Posterior vena cava (tissue), 2 donors: ENCODE data around the gene CAPN5. TPM values are rescaled to one million over a fixed set of nuclear protein-coding genes. Genes with fewer than 3 reads are reported as not detected.

ENCODE experiments used
- DNase-seq: peaks from one replicate; pipeline ENCODE4 v3.0.0-alpha.2; 2020; ENCODE audit warnings: low spot score
- intact Hi-C, 2 donors: fragments of 100-400 bp; cut with DNase I; formaldehyde crosslinking; loops; one replicate each; pipeline versions ENCODE4 v1.14.1 to v1.14.2; 2022 to 2023
- total RNA-seq, 2 donors: library from RNA; stranded (reverse); fragmentation: NEBNext Ultra II Directional; extraction: Animal tissue kit (Norgen Biotek cat#: 25700); gene quantifications; one replicate each; pipeline ENCODE4 v1.2.1, GENCODE V29; 2021
- donor health status: DM: yes; HTN: yes; CAD: no.
- donor health status: DM: yes; HTN: yes; CAD: no.

The CAPN5 gene
- total RNA-seq, 2 donors from 2014 or later = 14.4 to 23.4 TPM

DNA sequence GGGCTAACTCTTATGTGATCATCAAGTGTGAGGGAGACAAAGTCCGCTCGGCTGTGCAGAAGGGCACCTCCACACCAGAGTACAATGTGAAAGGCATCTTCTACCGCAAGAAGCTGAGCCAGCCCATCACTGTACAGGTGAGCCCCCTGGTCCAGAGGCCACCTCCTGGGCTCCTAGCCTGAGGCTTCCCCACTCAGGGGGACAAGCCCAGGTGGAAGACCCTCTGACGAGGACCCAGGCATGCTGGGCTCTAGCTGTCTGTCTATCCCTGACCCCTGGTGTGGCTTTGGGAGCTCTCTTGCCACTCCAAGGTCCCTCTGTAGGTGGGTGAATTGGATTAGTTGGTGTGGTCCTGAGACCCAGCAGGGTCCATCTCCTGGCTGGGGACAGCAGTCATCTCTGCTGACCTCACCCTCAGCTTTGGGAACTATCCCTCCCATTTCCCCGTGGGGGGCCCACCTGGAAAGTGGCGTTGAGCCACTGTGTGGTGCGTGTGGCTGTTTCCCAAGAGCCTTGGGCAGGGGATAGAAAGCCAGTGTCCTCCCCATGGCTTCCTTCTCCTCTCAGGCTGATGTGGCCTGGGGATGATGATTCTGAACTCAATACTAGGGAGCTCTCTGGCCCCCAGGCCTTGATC lies 55.9 kb downstream of the CAPN5 start:
- DNase-seq = no peak
- intact Hi-C loops = loop anchor here (10.0 kb wide), 2 partner anchors 422 to 432 kb away; no protein-coding TSS in a partner anchor

DNA sequence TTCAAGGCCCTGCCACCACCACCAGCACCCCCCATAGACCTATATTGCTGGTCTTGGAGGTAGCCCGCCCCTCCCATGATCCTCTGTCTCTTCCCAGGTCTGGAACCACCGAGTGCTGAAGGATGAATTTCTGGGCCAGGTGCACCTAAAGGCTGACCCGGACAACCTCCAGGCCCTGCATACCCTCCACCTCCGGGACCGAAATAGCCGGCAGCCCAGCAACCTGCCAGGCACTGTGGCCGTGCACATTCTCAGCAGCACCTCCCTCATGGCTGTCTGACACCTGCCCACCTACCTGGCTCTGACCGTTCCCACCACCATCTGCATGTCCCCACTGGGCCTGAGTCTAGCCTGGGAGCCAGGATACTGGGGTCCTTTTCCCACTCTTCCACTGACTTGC lies 56.8 kb downstream of the CAPN5 start:
- DNase-seq = no peak
- intact Hi-C loops = loop anchor here (10.0 kb wide), 2 partner anchors 421 to 431 kb away; no protein-coding TSS in a partner anchor

DNA sequence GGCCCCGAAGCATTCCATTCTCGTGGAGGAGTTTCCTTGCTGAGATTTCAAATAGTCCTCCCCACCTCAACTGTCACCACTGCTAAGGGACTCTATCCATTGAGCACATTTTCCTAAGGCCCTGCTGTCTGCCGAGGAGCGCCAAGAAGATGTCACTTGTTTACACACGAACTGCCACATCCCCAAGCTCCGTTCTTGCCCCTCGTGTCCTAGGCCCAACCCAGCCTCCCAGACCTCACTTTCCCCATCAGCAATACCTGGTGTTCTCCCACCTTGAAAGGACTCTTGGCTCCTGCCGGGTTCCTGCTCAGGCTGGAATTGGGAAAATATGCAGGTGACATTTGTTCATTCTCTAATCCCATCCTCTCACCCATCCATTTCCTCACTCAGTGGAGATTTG lies 57.3 kb downstream of the CAPN5 start:
- intact Hi-C loops = loop anchor here (10.0 kb wide), 2 partner anchors 421 to 431 kb away; no protein-coding TSS in a partner anchor
- DNase-seq = no peak

DNA sequence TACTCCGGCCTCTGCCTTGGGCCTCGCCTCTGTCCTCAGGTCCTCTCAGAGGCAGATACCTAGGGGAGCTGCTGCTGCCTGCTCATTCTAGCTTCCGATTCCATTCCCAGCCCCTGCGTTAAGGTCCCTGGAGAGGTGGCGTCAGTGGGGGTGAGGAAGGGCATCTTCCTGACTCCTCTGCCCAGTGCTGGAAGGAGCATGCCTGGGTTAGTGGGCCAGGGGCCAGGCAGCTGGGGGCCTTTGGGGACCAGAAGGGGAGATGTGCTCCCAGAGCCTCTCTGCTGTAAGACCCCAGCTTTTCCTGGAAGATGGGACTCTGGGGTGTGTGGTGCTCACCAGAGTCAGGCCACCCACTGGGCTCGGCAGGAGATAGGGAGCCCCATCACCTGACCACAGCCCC lies 57.7 kb downstream of the CAPN5 start:
- intact Hi-C loops = loop anchor here (10.0 kb wide), 2 partner anchors 420 to 430 kb away; no protein-coding TSS in a partner anchor
- no peak for DNase-seq

DNA sequence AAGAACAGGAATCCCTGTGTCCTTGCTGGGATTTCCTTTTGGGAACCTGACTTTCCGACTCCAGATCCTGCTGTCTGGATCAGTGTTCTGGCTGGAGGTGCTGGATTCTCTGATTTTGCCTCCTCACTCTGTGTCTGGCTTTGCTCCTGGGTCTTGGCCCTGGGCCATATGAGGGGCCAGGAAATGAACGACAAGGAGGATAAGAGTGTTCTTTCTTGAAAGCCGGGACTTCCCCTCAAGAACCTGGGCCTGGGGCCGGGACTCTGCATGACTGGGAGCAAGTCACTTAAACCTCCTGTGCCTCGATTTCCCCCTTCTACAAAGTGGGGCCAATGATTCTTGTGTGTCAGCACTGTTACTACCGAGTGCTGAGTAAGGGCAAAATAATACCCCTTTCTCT lies 58.4 kb downstream of the CAPN5 start:
- DNase-seq = no peak
- intact Hi-C loops = loop anchor here (5.0 to 10.0 kb wide), 3 partner anchors 62 to 430 kb away; no protein-coding TSS in a partner anchor

DNA sequence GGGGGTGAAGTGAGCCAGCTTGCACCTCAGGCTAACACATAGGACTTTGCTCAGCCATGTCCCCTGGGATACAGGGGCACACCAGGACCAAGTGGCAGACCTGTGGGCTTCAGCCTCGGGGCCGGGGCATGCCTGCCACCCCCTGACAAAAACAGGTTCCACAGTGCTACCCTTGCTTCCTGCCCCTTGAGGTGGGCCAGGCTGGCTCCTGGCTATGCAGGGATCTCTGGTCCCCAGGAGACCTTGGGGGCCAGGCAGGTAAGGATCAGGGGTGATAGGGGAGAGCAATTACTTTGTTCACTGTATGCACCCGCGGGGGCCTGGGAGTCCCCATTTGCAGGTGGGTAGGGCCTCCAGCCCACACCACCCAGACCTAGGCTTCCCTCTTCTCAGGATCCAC lies 58.9 kb downstream of the CAPN5 start:
- intact Hi-C loops = loop anchor here (5.0 to 10.0 kb wide), 3 partner anchors 62 to 429 kb away; no protein-coding TSS in a partner anchor
- no peak for DNase-seq

DNA sequence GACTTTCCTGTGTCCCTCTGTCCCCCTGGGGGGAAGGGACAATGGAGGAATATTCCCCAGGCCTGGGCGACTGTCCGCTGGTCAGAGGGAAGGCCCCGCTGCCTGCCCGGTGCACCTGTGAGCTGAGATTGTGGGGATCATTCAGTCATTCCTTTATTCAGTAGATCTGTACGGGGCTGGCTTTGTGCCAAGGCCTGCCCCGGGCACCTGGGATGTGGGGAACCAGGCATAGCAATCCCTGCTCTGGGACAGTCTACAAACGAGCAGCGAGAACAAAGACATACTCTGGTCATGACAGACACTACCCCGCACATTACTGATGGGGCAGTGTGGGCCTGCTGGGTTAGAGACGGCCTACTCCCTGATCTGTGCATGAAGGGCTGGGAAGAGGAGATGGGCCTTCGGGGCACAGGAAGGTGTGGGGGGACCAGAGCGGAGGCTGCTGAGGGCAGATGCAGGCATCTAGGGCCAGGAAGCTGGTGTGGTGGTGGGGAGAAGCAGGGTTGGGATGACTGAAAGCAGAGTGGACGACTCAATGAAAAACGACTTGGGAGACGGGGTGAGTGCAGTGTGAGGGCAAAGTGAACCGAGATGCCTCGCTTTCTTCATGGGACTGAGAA lies 59.5 kb downstream of the CAPN5 start:
- DNase-seq = no peak
- intact Hi-C loops = loop anchor here (5.0 to 10.0 kb wide), 3 partner anchors 61 to 429 kb away; no protein-coding TSS in a partner anchor

DNA sequence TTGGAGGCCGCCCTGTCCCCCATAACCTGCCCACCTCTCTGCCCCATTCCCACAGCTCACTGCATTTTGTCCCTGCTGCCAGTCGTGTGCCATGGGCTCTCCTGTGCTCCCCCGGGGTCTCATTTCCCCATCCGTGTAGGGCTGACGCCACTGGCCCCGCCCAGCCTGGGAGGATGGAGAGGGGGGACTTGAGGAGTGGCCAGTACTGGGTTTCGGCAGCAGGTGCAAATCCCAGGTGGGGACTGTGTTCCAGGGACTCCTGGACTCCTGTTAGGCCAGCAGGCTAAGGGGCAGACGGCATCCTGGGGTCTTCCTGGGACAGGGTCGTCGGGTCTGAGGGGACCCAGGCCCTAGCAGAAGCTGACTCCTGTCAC lies 60.1 kb downstream of the CAPN5 start:
- intact Hi-C loops = loop anchor here (5.0 to 10.0 kb wide), 3 partner anchors 60 to 428 kb away; no protein-coding TSS in a partner anchor
- DNase-seq = no peak

DNA sequence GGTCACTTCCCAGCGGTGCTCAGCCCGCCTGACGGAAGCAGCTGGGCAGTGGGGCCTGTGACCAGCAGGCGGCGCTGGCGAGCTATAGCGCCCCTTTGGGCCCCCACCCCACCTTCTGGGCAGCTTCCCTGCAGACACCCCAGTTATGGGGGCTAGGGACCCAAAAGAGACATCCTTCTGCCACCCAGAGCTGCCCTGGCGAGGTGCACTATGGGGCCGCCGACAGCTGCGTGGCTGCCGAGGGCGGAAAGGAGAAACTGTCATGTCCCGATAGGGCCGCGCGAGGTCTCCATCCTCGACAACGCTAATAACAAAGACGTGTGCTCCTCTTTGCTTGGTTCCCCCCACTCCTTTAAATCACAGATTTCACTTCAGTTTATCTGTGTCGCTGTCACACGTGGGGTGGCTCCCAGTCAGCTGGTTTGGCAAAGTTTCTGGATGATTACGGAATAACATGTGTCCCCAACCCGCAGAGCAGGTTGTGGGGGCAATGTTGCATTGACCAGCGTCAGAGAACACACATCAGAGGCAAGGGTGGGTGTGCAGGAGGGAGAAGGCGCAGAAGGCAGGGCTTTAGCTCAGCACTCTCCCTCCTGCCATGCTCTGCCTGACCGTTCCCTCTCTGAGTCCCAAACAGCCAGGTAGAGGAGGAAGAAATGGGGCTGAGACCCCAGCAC lies 60.6 kb downstream of the CAPN5 start:
- peak; percentile 87 for DNase-seq
- intact Hi-C loops = loop anchor here (5.0 to 10.0 kb wide), 3 partner anchors 60 to 427 kb away; no protein-coding TSS in a partner anchor

DNA sequence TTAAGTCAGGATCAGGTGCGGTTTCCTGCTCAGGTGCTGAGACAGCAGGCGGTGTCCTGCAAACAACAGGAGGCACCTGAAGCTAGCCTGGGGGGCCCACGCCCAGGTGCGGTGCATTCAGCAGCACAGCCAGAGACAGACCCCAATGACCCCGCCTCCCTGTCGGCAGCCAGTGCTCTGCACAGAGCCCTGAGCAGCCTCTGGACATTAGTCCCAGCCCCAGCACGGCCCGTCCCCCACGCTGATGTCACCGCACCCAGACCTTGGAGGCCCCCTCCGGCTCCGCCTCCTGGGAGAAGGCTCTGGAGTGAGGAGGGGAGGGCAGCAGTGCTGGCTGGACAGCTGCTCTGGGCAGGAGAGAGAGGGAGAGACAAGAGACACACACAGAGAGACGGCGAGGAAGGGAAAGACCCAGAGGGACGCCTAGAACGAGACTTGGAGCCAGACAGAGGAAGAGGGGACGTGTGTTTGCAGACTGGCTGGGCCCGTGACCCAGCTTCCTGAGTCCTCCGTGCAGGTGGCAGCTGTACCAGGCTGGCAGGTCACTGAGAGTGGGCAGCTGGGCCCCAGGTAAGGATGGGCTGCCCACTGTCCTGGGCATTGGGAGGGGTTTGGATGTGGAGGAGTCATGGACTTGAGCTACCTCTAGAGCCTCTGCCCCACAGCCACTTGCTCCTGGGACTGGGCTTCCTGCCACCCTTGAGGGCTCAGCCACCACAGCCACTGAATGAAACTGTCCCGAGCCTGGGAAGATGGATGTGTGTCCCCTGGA lies 61.3 kb downstream of the CAPN5 start, which contains the start of gene MYO7A:
Gene MYO7A, plus strand, starts transcription at position 327 of the 772 bp plus-strand sequence. CDS start 2,389 bp downstream, outside the sequence.
- intact Hi-C loops = loop anchor here (5.0 to 10.0 kb wide), 3 partner anchors 59 to 427 kb away; no protein-coding TSS in a partner anchor
- no peak for DNase-seq

DNA sequence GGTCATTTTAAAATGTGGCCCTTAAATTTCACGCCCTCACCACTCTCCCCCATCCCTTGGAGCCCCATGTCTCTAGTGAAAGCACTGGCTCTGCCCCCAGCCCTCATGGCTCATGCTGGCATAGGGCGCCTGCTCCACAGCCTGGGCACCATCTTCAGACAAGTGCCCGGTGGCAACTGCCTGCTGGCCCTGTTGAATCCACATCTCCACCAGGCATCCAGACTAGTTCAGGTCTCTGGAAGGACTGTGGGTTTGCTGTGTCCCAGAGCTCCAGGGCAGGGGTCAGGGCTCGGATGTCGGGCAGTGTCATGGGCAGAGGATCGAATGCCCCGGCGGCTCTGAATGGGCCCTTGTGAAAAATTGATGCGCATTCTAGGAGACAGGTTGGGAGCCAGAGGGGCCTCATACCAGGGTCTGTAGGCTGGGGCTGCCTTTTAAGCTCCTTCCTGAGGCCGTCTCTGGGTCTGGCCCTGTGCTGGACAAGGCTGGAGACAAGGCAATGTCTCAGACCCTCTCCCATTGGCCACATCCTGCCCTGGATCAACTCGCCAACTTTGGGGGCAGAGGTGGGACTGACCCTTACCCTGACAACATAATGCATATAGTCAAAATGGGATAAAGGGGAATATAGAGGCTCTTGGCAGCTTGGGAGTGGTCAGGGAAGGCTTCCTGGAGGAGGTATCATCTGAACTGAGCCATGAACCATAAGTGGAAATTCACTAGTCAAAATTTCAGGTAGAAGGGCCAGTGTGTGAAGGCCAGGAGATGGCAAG lies 62.5 kb downstream of the CAPN5 start:
- intact Hi-C loops = loop anchor here (5.0 to 10.0 kb wide), 3 partner anchors 58 to 426 kb away; no protein-coding TSS in a partner anchor
- DNase-seq = no peak

DNA sequence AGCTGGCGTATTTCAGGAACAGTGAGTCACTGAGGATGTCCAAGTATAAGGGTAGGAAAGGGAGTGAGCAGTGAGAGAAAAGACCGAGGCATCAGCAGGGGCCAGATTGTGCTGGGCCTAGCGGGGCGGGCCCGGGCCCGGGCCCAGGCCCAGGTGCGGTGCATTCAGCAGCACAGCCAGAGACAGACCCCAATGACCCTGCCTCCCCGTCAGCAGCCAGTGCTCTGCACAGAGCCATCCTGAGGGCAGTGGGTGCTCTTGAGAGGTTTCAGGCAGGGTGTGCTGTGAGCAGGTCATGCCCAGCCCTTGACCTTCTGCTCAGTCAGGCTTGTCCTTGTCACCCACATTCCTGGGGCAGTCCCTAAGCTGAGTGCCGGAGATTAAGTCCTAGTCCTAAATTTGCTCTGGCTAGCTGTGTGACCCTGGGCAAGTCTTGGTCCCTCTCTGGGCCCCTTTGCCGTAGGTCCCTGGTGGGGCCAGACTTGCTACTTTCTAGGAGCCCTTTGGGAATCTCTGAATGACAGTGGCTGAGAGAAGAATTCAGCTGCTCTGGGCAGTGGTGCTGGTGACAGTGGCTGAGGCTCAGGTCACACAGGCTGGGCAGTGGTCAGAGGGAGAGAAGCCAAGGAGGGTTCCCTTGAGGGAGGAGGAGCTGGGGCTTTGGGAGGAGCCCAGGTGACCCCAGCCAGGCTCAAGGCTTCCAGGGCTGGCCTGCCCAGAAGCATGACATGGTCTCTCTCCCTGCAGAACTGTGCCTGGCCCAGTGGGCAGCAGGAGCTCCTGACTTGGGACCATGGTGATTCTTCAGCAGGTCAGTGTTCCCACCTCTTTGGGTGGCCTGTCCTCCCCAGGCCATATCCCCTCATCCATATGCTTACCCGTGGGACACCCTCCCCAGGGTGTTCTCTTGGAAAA lies 63.3 kb downstream of the CAPN5 start:
- intact Hi-C loops = loop anchor here (5.0 to 10.0 kb wide), 3 partner anchors 57 to 425 kb away; no protein-coding TSS in a partner anchor
- DNase-seq = no peak

DNA sequence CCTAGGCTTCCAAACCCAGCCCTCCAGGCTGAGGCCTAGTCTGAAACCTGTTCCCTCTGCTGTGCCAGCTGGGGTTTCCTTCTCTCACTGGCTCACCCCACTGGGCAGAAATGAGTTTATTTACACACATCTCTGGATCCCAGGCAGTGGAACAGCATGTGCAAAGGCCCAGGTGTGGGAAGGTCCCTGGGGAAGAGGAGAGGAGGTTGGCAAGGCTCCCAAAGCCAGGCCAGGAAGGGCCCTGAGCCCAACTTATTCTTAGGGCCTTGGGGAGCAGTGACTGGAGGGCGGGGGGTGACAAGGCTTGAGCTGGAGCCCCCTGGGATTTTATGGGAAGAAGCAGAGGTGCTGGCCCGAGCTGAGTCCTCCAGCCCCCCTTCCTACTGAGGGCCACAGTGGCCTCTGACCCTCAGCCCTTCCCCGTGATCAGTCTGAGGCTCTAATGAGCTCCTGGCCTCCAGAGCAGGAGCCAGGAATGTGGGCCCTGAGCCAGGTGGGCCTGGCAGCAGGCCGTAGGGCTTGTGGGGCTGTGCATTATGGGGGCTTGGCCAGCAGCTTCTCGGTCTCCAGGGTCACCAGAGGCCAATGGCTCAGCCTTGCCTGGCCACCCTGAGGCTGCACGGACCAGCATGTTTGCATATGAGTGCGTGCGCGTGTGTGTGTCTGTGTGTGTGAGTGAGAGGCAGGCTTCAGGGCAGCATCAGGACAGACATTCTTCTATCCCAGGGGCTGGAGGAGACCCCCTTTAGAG lies 64.2 kb downstream of the CAPN5 start:
- no peak for DNase-seq

DNA sequence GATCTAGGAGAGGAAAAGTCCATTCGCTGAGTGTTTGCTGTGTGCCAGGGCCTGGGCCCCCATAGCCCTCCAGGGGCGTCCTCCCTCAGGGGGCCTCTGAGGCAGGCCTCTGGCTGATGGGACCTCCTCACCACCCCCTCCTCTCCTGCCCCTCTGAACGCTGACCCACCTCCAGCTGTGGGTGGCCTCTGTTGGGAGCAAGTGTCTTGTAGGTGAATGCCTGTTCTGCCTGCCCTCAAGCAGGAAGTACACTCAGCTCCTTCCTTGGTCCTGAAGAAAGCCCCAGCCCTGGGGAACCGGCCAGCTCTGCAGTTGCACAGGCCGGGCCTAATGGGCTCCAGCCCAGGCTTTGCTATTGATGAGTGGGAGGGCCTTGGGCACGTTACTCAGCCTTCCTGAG lies 64.8 kb downstream of the CAPN5 start:
- no peak for DNase-seq
- intact Hi-C loops = no loop called here

More for the DNA sequence above, 64.2 kb downstream of the CAPN5 start:
- intact Hi-C loops = no loop called here

DNA sequence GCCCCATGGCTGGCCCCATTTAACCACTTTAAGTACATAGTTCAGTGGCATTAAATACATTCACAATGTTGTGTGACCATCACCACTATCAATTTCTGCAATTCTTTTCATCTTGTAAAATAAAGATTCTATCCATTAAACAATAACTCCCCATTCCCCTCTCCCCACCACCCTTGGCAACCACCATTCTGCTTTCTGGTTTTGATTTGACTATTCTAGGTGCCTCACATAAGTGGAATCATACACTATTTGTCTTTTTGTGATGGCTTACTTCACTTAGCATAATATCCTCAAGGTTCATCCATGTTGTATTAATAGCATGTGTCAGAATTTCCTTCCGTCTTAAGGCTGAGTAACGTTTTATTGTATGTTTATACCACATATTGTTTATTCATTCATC lies 68.3 kb downstream of the CAPN5 start:
- no peak for DNase-seq
- intact Hi-C loops = no loop called here

DNA sequence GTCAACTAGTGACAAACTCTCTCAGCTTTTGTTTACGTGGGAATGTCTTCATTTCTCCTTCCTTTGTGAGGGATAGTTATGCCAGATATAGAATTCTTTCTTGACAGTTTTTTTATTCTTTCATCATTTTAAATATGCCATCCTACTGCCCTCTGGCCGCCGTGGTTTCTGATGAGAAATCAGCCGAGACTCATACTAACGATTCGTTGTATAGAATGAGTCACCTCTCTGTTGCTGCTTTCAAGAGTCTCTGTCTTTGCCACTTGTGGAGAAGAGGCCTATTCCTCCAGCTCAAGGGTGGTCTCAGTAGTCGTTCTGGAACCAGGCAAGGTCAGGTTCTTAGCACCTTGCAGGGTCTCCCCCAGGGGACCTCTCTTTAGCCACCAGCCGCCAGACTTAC lies 69.3 kb downstream of the CAPN5 start:
- intact Hi-C loops = no loop called here
- DNase-seq = no peak
